Measurements from ENCODE around the gene ACAD9.
"Not testable (repeated sequence)": the region's sequence is repeated elsewhere in the genome, so short reads cannot be mapped to it uniquely, and the experiment has no call there.

The ACAD9 gene

DNA sequence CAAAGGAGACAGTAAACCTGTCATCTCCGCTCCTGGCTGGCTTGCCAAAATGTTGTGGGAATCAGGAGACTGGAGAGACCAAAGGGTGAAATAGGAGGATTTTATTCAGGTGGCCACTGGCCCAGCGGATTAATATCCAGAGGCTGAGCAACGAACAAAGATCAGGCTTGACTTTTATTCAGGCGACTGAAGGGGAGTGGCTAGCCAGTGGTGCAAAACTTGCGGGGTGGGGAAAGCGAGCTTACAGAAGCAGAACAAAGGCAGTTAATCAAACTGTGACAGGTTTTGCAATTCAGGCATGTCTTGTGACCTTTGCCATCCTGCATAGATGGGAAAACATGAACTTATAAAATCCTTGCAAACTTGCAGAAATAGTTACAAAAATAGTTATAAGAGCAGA lies 19.8 kb upstream of the ACAD9 start:
- in situ Hi-C loops (cut with MboI; ENCODE audit: low sequenced_read_pairs), result no loop called here

DNA sequence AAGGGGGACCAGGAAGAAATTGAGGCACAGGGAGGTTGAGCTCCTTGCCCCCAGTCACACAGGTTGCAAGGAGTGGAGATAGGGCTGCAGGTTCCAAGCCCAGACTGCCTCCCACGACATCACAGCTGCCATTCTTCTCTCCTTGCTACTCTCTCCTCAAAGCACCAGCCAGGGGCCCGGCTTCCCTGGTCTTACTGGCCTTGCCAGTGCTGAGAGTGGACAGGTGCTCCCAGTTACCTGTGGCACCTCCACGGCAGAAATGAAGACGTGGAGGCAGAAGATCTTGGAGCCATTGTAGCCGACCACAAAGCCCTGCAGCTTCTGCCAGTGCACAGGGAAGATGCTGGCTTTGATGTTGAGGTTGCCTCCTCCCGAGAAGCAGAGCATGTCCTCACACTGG lies 17.9 kb upstream of the ACAD9 start:
- in situ Hi-C loops (cut with MboI; ENCODE audit: low sequenced_read_pairs), result no loop called here

DNA sequence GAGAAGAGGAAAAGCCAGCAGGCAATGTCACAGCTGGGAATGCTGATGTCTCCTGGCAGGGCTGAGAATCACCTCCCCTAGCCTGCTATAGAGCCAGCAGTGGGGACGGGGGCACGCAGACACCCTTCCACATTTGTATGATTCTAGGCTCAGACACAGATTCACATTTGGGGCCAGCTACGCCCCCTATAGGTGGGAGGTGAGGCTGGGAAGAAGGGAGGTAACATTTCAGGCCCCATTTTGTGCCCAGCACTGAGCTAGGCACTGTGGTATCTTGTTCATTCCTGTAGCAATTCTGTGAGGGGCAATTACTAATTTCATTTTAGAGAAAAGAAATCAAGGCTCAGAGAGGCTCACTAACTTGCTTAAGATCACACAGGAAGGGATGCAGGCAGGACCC lies 15.9 kb upstream of the ACAD9 start:
- in situ Hi-C loops (cut with MboI; ENCODE audit: low sequenced_read_pairs), result no loop called here

DNA sequence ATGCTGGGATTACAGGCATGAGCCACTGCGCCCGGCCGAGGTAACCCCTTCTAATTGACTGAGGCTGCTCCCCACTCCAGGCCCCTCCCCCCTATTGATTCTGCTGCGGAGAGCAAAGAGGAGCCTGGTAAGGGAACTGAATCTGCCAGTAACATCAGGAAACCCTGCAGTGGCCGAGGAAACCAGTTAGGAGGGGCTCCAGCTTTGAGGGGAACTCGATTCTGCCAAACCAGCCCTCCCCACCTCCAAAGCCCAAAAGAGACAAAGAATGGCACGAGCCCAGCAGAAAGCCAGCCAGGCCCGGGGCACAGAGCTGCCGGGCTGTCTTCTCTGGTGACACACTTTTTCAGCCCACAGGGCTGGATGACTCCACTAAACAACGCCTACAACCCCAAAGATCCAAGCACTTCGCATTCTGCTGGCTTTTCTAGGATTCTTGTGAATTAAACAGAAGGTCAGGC lies 15.0 kb upstream of the ACAD9 start:
- in situ Hi-C loops (cut with MboI; ENCODE audit: low sequenced_read_pairs), result no loop called here

DNA sequence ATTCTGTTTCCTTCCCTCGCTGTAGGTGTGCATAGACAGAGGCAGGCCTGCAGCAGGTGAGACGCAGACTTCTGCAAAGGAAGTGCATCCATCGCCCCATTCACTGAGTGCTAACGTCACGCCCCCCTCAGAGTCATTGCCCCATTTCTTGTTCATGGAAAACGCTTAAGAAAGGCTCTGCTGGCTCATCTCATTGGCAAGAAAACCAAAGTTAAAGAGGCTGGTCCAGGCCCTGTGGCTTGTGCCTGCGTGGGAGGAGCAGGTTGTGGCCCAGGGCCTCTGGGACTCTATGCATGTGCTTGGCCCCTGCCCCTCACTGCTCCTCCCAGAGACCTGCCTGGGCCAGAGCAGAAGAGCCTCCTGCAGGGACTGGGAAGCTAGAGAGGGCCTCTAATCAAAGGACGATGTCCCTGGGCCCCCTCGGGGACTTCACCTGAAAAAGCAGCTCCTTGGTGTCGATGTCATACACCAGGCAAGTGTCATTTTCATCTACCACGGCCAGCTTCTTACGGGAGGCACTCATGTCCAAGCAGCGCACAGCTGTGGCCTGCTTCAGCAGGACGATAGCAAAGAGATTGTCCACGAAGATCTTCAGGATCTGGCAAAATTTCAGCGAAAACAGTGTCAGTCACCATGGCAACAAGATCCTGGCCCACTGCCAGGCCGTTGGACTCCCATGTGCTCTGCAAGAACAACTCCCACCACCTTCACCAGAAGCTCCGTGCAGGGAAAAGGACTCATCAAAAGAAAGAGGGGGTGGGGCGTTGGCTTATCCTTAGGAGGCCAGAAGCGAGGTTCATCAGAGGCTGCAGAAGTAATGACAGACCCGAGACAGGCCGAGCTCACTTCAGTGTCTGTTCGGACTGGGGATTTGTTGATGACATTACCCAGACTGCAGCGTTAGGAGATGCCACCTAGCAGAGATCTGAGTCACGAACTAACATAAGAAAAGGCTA lies 14.3 kb upstream of the ACAD9 start:
- in situ Hi-C loops (cut with MboI; ENCODE audit: low sequenced_read_pairs), result not testable (repeated sequence)

DNA sequence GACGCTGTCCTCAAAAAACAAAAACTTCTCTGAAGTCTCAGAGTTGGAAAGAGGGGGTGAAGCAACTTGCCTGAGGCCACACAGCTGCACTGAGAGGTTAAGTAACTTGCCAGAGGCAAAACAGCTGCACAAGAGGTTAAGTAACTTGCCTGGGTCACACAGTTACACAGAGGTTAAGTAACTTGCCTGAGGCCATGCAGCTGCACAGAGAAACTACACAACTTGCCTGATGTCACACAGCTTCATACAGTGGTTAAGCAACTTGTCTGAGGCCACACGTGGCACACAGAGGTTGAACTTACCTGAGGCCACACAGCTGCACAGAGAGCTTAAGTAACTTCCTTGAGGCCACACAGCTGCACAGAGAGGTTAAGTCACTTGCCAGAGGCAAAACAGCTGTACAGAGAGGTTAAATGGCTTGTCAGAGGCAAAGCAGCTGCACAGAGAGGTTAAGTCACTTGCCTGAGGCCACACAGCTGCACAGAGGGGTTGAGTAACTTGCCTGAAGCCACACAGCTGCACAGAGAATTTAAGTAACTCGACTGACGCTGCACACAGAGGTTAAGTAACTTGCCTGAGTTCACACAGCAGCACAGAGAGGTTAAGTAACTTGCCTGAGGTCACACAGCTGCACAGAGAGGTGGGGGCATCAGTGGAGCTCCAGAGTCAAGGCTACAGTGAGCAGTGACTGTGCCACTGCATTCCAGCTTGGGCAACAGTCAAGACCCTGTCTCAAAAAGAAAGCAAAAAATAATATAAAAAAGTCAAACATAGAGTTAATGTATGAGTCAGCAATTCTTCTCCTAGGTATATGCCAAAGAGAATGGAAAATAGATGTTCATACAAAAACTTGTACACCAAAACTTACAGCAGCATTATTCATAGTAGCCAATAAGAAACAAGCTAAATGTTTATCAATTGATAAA lies 12.0 kb upstream of the ACAD9 start:
- in situ Hi-C loops (cut with MboI; ENCODE audit: low sequenced_read_pairs), result no loop called here

DNA sequence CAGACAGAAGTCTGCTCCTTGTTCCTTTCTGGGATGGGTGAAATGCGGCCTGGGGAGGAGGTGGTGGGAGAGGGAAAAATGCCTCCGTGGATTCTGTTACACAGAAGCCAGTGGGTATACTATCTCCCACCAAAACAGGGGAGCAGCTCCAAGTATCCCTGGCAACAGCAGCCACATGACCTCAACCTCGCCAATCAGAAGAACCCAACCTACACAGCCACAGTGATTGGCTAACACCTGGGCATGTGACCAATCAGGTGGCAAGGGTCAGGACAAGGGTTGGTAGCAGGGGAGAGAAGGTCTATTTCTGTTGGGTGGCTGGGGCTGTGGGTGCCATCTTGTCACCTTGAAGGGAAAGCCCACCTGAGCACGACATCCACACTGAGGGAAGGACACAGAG lies 9.1 kb upstream of the ACAD9 start:
- in situ Hi-C loops (cut with MboI; ENCODE audit: low sequenced_read_pairs), result no loop called here

DNA sequence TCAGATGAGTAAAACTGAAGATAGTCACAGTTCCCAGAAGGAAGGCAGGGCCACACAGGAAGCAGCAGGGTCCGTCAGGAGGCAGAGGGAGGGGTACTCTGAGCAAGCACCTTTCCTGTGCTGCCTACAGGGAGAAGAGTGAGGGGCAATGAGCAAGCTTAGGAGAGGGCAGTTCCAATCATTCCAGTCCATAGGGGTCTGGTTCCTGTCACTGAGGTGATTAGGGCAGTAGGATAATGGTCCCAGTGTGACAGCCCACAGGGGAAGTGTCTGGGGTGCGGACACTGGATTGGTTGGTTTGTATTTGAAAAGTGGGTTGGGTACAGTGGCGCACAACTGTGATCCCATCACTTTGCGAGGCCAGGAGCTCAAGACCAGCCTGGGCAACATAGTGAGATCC lies 7.1 kb upstream of the ACAD9 start:
- in situ Hi-C loops (cut with MboI; ENCODE audit: low sequenced_read_pairs), result no loop called here

DNA sequence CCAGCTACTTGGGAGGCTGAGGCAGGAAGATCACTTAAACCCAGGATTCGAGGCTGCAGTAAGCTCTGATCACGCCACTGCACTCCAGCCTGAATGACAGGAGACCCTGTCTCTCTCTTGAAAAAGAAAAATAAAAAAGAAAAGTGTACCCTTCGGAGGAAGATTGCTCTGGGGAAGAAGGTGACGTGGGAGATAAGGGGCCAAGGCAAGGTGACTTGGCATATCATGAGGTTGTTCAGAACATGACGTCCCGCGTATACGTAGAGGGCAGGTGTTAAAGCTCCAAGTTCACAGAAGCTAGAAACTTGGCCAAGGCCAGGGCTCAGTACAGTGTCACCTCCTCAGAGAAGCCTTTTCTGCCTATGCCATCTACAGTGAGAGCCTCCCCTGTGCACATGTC lies 6.7 kb upstream of the ACAD9 start:
- in situ Hi-C loops (cut with MboI; ENCODE audit: low sequenced_read_pairs), result no loop called here

DNA sequence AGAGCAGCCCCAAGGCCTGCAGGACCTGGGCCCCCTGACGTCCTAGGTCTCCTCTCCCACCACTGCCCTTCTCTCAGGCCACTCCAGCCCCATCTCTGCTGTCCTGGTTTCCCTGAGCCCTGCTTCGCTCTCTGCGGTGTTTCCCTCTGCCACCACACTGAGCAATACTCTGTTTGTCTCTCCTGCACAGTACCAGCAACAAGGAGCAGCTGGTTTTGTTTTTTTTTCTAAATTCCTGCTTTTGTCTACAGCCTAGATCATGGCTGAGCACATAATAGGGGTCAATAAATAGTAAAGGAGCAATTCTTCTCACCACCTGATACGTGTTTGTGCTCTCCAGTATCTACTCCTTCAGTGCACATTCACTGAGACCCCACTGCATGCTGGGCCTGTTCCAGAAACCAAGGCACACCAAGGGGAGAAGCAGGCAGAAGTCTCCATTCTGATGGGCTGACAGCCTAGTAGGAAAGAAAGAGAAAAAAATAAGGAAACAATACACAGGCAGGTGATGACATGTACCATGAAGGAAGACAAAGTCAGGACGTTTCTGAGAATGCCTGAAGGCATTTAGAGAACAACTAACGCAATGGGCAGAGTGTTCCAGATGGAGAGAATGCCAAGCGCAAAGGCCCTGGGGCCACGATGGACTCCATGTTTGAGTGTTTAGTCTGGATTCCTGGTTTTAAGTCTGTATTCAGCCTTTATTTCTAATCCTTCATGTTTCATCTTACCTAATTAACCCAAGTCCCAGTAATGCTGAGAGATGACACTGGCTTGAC lies 6.0 kb upstream of the ACAD9 start:
- in situ Hi-C loops (cut with MboI; ENCODE audit: low sequenced_read_pairs), result no loop called here

DNA sequence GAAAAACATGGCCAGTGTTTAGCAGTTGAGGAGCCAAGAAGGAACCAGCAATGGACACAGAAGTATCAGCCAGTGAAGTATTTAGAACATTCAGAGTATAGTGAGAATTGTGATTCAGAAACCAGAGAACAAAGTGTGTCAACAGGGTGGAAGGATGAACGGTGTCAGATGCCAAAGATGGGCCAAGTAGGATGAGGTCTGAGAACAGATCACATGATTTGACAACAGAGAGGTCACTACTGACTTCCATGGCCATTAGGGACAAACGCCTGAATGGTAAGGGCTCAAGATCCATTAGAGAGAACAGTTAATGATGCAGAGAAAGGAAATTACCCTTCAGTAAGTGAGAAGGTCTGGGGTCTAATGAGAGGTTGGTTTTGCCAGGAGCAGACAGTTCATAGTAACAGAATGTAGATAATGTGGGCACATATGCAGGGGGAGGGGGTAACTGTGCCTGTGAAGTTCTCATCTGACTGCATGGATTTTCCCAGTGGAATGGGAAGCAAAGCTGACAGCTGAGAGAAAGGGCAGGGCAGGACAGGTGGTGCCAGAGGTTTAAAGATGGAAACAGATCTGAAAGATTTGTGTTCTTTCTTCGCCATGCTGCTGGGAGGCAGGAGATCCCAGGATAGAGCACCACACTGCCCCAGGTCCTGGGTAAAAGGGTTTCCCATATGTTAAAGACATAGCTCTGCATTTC lies 4.8 kb upstream of the ACAD9 start:
- in situ Hi-C loops (cut with MboI; ENCODE audit: low sequenced_read_pairs), result no loop called here

DNA sequence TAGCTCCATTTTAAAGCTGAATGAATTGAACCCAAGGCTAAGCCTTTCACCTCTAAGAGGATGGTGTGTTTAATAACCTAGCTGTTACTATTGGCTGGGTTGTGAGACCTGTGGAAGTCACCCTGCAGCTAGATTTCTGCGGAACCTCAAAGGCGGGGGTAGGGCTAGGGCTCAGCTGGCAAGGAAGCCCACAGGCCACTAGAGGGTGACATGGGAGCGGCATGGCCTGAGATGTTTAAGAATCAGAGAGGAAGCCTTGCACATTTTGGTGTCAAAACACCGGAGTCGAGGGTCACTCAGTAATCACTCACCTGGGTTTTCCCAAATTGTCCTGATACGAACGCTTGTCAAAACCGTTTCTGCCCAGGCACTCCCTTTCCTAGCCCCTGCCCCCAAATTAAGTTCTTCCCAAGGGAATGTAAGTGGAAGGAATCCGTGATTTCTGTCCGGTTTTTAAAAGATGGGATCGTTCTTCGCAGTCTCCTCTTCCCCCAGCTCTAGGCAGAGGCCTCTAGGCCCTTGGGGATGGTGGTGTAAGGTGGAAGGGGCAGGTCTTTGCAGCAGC lies 3.8 kb upstream of the ACAD9 start:
- in situ Hi-C loops (cut with MboI; ENCODE audit: low sequenced_read_pairs), result no loop called here

DNA sequence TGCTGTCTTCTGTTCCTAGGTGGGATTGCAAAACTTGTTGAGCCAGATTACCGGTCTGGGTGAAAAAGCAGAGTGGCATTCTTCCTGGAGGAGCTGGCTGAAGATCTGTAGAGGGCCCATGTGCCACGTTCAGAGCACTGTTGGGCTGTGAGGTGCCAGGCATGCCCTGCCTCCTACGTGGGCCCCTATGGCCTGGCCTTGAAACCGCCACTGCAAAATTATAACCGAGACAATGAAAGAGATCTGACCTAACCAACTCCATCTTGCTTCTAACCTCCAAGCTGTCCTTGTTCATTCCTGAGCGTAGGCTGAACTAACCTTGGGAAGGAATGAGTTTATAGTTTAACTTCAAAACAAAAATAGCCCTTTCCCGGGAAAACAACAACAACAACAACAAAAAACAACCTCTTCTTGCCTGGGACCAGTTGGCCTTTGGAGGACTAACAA lies 1.4 kb upstream of the ACAD9 start:
- in situ Hi-C loops (cut with MboI; ENCODE audit: low sequenced_read_pairs), result no loop called here

DNA sequence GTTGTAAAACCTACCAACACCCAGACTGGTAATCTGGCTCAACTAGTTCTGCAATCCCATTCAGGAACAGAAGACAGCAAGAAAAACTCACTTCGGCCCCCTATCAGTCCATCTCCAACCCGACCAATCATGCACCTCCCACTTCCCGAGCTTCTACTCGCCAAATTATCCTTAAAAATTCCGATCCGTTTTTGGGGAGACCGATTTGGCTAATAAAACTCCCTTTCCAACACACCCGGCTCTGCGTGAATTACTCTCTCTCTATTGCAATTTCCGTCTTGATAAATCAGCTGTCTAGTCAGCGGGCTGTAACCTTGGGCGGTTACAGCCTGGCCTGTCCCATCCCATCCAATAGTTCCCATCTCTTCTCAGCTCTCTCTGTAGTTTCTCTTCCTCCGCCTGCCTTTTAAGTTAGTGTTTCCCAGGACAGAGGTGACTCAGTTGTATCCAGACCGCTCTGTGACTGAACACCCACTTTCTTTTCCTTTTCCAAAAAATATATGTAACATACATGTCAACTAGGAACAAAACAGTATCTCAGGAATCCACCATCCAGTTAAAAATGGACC lies 780 bp upstream of the ACAD9 start:
- in situ Hi-C loops (cut with MboI; ENCODE audit: low sequenced_read_pairs), result no loop called here

DNA sequence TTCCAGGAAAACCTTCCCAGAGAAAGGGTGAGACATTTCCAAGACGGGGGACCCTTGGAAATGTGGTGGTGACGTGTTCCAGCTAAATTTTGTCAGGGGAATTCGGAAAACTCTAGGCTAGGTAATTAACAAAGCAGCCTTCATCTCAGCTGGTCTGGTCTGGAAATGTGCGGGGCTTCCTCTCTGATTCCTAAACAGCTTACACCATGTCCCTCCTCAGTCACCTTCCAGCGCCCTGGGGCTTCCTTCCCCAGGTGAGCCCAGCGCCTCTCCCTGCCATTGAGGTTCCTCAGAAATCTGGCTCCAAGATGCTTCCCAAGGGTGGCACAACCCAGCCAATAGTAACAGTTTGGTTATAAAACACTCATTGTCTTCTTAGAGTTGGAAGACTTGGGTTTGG lies 571 bp downstream of the ACAD9 start:
- in situ Hi-C loops (cut with MboI; ENCODE audit: low sequenced_read_pairs), result no loop called here

DNA sequence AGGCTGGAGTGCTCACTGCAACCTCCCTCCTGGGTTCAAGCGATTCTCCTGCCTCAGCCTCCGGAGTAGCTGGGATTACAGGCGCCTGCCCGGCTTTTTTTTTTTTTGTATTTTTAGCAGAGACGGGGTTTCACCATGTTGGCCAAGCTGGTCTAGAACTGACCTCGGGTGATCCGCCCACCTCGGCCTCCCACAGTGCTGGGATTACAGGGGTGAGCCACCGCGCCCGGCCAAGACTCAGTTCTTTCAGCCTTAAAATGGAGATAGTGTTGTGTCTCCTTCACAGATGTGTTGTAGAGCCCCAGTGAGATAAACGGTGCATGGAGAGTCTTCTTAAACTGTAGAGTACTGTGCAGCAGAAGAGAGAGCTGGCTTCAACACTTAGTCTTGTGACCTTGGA lies 1.0 kb downstream of the ACAD9 start:
- in situ Hi-C loops (cut with MboI; ENCODE audit: low sequenced_read_pairs), result not testable (repeated sequence)

DNA sequence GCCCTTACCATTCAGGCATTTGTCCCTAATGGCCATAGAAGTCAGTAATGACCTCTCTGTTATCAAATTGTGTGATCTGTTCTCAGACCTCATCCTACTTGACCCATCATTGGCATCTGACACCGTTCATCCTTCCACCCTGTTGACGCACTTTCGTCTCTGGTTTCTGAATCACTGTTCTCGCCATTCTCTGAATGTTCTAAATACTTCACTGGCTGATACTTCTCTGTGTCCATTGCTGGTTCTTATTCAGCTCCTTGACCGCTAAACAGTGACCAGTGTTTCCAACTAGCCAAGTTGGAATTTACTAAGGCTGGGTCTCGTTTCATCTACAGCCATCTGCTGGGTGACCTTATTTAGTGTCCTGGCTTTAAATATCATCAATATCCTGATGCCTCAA lies 2.2 kb downstream of the ACAD9 start:
- in situ Hi-C loops (cut with MboI; ENCODE audit: low sequenced_read_pairs), result no loop called here

DNA sequence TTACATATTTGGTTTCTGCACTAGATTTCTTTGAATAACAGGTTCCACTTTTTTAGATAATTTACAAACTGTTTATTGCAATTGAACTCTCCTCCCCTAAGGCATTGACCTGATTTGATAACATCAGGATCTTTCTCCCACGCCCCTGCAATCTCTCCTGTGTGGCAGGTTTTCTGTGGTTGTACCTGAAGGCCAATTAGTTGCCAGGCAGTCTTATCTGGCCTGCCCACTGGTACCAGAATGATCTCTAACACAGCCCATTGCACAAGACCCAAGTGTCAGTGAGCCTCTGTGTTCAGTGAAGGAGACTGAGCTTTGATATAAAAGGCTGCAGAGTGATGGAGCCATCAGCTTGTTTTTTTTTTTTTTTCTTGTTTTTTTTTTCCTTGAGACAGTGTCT lies 3.3 kb downstream of the ACAD9 start:
- in situ Hi-C loops (cut with MboI; ENCODE audit: low sequenced_read_pairs), result no loop called here

DNA sequence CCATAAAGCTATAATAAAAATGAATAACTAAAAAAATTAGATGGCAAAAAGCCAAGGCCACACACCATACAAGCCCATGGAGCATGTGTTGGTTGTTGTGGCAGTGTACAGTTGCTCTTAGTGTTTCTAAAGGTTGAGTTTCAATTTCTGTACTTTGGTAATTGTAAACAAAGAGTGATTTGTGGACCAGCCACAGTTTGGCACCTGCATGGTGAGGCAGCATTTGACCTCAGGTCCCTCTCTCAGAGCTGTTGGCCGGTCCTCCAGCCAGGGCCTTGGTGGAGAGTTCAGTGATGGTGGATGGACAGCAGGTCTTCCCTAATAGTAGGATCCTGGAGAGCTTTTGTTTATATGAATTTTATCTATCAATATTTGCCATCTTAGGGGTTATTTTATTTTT lies 5.6 kb downstream of the ACAD9 start:
- in situ Hi-C loops (cut with MboI; ENCODE audit: low sequenced_read_pairs), result no loop called here
